IMR-90 (cell line): Measurements from ENCODE around the gene AADAC. TPM values are rescaled to one million over a fixed set of nuclear protein-coding genes. Genes with fewer than 3 reads are reported as not detected.

Experiments used
- ATAC-seq: fragments of 200-7000 bp; cut with Tn5 transposase; 2 replicates; pipeline ENCODE4 v1.9.1; 2020; ENCODE audit warnings: low read depth, mild to moderate bottlenecking, moderate library complexity
- BruUV-seq: library from RNA; stranded (reverse); fragments of 400-500 nt; replicated peaks from 2 replicates; lab custom pipeline; 2021; lab: Mats Ljungman, UMichigan
- CTCF ChIA-PET: fragments of 300-600 bp; formaldehyde crosslinking; extraction: SDS; loops from one replicate; lab custom pipeline; 2021; ENCODE audit warnings: antibody characterized with exemption; lab: Yijun Ruan, JAX
- POLR2A ChIA-PET: fragments of 300-600 bp; sonication (Branson Sonifier 250); formaldehyde crosslinking; loops from one replicate; lab custom pipeline; 2022; ENCODE audit warnings: antibody characterized with exemption; ENCODE audit not compliant: unreplicated experiment; lab: Charles Lee
- DNase-seq: peaks from one replicate; pipeline ENCODE4 v3.0.0; 2013
- H2AFZ ChIP-seq: replicated peaks from 2 replicates; pipeline ENCODE3; 2013; ENCODE audit warnings: low read length, mild to moderate bottlenecking; ENCODE audit not compliant: poor library complexity
- H2AK5ac ChIP-seq: 2 replicates; pipeline ENCODE4 v1.6.1; 2013; ENCODE audit warnings: low read depth, low read length, inconsistent platforms
- H2AK9ac ChIP-seq: replicated peaks from 2 replicates; pipeline ENCODE3; 2013; ENCODE audit warnings: mild to moderate bottlenecking, low read depth, low read length, moderate library complexity; ENCODE audit not compliant: poor library complexity
- H2BK120ac ChIP-seq: 2 replicates; pipeline ENCODE4 v1.6.1; 2013; ENCODE audit warnings: low read depth, low read length, inconsistent platforms
- H2BK15ac ChIP-seq: 3 replicates; pipeline ENCODE4 v1.6.1; 2013; ENCODE audit warnings: low read depth, low read length, inconsistent platforms
- H2BK20ac ChIP-seq: 2 replicates; pipeline ENCODE4 v1.6.1; 2013; ENCODE audit warnings: low read depth, mild to moderate bottlenecking, inconsistent platforms, low read length, moderate library complexity
- H2BK5ac ChIP-seq: 2 replicates; pipeline ENCODE4 v1.6.1; 2013; ENCODE audit warnings: mild to moderate bottlenecking, low read depth, low read length, inconsistent platforms; ENCODE audit not compliant: poor library complexity, severe bottlenecking
- H3K14ac ChIP-seq: replicated peaks from 2 replicates; pipeline ENCODE4 v1.6.1; 2013; ENCODE audit warnings: low read depth, low read length, inconsistent platforms
- H3K18ac ChIP-seq: 2 replicates; pipeline ENCODE4 v1.6.1; 2013; ENCODE audit warnings: low read depth, low read length, control low read depth
- H3K23ac ChIP-seq: 2 replicates; pipeline ENCODE4 v1.6.1; 2013; ENCODE audit warnings: low read depth, low read length, inconsistent platforms
- H3K27ac ChIP-seq: 2 replicates; pipeline ENCODE4 v1.5.1; 2013; ENCODE audit warnings: mild to moderate bottlenecking, control low read depth, low read length; ENCODE audit not compliant: insufficient read depth
- H3K27me3 ChIP-seq: 2 replicates; pipeline ENCODE4 v1.6.1; 2013; ENCODE audit warnings: low read length; ENCODE audit not compliant: control insufficient read depth, insufficient read depth
- H3K36me3 ChIP-seq: 2 replicates; pipeline ENCODE4 v1.6.1; 2013; ENCODE audit warnings: low read length, mixed read lengths; ENCODE audit not compliant: control insufficient read depth, insufficient read depth
- H3K4ac ChIP-seq: 2 replicates; pipeline ENCODE4 v1.6.1; 2013; ENCODE audit warnings: low read depth, low read length, inconsistent platforms
- H3K4me1 ChIP-seq: 2 replicates; pipeline ENCODE4 v1.6.1; 2013; ENCODE audit warnings: low read length, mixed read lengths; ENCODE audit not compliant: control insufficient read depth, insufficient read depth
- H3K4me2 ChIP-seq: 2 replicates; pipeline ENCODE4 v1.6.1; 2013; ENCODE audit warnings: low read depth, mild to moderate bottlenecking, control low read depth, low read length, moderate library complexity
- H3K4me3 ChIP-seq: 2 replicates; pipeline ENCODE4 v1.5.1; 2013; ENCODE audit warnings: low read depth, mild to moderate bottlenecking, control low read depth, low read length, moderate library complexity; ENCODE audit not compliant: insufficient read depth
- H3K56ac ChIP-seq: 2 replicates; pipeline ENCODE4 v1.6.1; 2013; ENCODE audit warnings: low read length, inconsistent platforms; ENCODE audit not compliant: insufficient read depth; ENCODE audit errors: extremely low read depth
- H3K79me1 ChIP-seq, 2 experiments: 2 replicates each; pipeline ENCODE4 v1.6.1; 2013; ENCODE audit warnings: low read length in 2 of 2, inconsistent platforms in 1 of 2, low read depth in 1 of 2
- H3K9ac ChIP-seq: 2 replicates; pipeline ENCODE4 v1.6.1; 2013; ENCODE audit warnings: low read depth, low read length, control low read depth
- H3K9me1 ChIP-seq: 2 replicates; pipeline ENCODE4 v1.6.1; 2013; ENCODE audit warnings: low read length, inconsistent platforms; ENCODE audit not compliant: insufficient read depth
- H3K9me3 ChIP-seq: 2 replicates; pipeline ENCODE4 v1.6.1; 2013; ENCODE audit warnings: low read length; ENCODE audit not compliant: control insufficient read depth, insufficient read depth
- H4K20me1 ChIP-seq: 2 replicates; pipeline ENCODE4 v1.6.1; 2013; ENCODE audit warnings: low read length, inconsistent platforms; ENCODE audit not compliant: insufficient read depth
- H4K5ac ChIP-seq: 2 replicates; pipeline ENCODE4 v1.6.1; 2013; ENCODE audit warnings: mild to moderate bottlenecking, low read depth, low read length, control low read depth
- H4K8ac ChIP-seq, 2 experiments: 2 replicates each; pipeline ENCODE4 v1.6.1; 2013; ENCODE audit warnings: low read depth in 2 of 2, low read length in 2 of 2, control low read depth in 1 of 2, inconsistent platforms in 1 of 2
- H4K91ac ChIP-seq: 2 replicates; pipeline ENCODE4 v1.6.1; 2013; ENCODE audit warnings: low read depth, low read length, inconsistent platforms; ENCODE audit not compliant: insufficient read depth
- BHLHE40 ChIP-seq: fragments of 150-350 bp; IDR thresholded peaks from 2 replicates; pipeline ENCODE4 v1.6.1; 2016; ENCODE audit warnings: mild to moderate bottlenecking, low read depth, low read length
- CEBPB ChIP-seq: IDR thresholded peaks from 2 replicates; pipeline ENCODE4 v1.6.1; 2012; ENCODE audit warnings: low read depth, low read length, improper control_type of control experiment
- CHD1 ChIP-seq: IDR thresholded peaks from 2 replicates; pipeline ENCODE4 v1.6.1; 2012; ENCODE audit warnings: low read depth, low read length, improper control_type of control experiment
- FOS ChIP-seq: fragments of 150-350 bp; IDR thresholded peaks from 2 replicates; pipeline ENCODE4 v1.6.1; 2016; ENCODE audit warnings: low read depth, low read length
- MAFK ChIP-seq: IDR thresholded peaks from 2 replicates; pipeline ENCODE4 v1.6.1; 2012; ENCODE audit warnings: low read depth, low read length, improper control_type of control experiment
- MXI1 ChIP-seq: IDR thresholded peaks from 2 replicates; pipeline ENCODE4 v1.6.1; 2012; ENCODE audit warnings: low read depth, mild to moderate bottlenecking, low read length, moderate library complexity, borderline replicate concordance
- NFE2L2 ChIP-seq: fragments of 150-350 bp; IDR thresholded peaks from 2 replicates; pipeline ENCODE4 v1.6.1; 2016; ENCODE audit warnings: low read depth, mild to moderate bottlenecking, low read length
- POLR2A ChIP-seq: IDR thresholded peaks from 2 replicates; pipeline ENCODE4 v1.6.1; 2012; ENCODE audit warnings: mild to moderate bottlenecking, low read depth, low read length
- RAD21 ChIP-seq: IDR thresholded peaks from 2 replicates; pipeline ENCODE4 v1.6.1; 2012; ENCODE audit warnings: low read length, improper control_type of control experiment
- RCOR1 ChIP-seq: IDR thresholded peaks from 2 replicates; pipeline ENCODE4 v1.6.1; 2012; ENCODE audit warnings: mild to moderate bottlenecking, low read length, improper control_type of control experiment; ENCODE audit not compliant: insufficient replicate concordance
- SMC3 ChIP-seq: fragments of 150-350 bp; IDR thresholded peaks from 2 replicates; pipeline ENCODE4 v1.6.1; 2016; ENCODE audit warnings: low read depth, mild to moderate bottlenecking, antibody characterized with exemption, low read length, moderate library complexity
- WGBS, 2 experiments: methylation state at CpG; one replicate each; pipeline versions ENCODE4 v1.1.5 to v1.1.7; 2013; ENCODE audit warnings: missing lambda C conversion rate in 2 of 2; ENCODE audit not compliant: insufficient read length in 1 of 2; ENCODE audit errors: extremely low coverage in 2 of 2; 5-methylcytosine and 5-hydroxymethylcytosine counted together
- dilution Hi-C: fragments of 300-500 bp; cut with HindIII; formaldehyde crosslinking; loops from one replicate; pipeline ENCODE4 v1.14.3; 2018; ENCODE audit warnings: low sequenced_read_pairs; ENCODE audit not compliant: unreplicated experiment
- in situ Hi-C: fragments of 300-500 bp; cut with MboI; formaldehyde crosslinking; loops from 3 replicates; pipeline ENCODE4 v1.14.3; 2019; ENCODE audit warnings: low sequenced_read_pairs, inconsistent platforms, mixed read lengths
- intact Hi-C: fragments of 100-400 bp; cut with micrococcal nuclease; formaldehyde crosslinking; loops from 2 replicates; pipeline ENCODE4 v1.10.0; 2022
- polyA plus RNA-seq, 3 experiments: library from polyadenylated mRNA; depleted of rRNA; stranded (reverse); fragments of >200 nt; gene quantifications; 2 replicates each; pipeline ENCODE4 v1.2.3, GENCODE V29; 2012; ENCODE audit warnings: low replicate concordance in 1 of 3
- total RNA-seq: library from RNA; depleted of rRNA; stranded (reverse); fragments of >200 nt; gene quantifications from 2 replicates; pipeline ENCODE4 v1.2.3, GENCODE V29; 2012
- TF ChIP-seq, protein P1 (sequence below): fragments of 150-350 bp; IDR thresholded peaks from 2 replicates; pipeline ENCODE4 v1.6.1; 2017; ENCODE audit warnings: mild to moderate bottlenecking, antibody characterized with exemption, low read length, low read depth
- TF ChIP-seq, protein P2 (sequence below): conservative IDR thresholded peaks from 2 replicates; pipeline ENCODE4 v1.5.1; 2012; ENCODE audit warnings: mild to moderate bottlenecking, low read depth, low read length, improper control_type of control experiment

The AADAC gene
- total and polyA plus RNA-seq, 2 of the 4 experiments (the other 2 are of a cell fraction), result not detected

GRCh38 chr3:151795276-151795675 lies 18.6 kb upstream of the AADAC start:
- H4K91ac ChIP-seq, result no peak overlapping the region
- H4K8ac ChIP-seq, result no peak overlapping the region
- POLR2A ChIA-PET, result no interaction called here
- no peak overlapping the region for H3K4ac ChIP-seq
- no peaks in the 10 kb centered on the region for H3K36me3 ChIP-seq
- H3K27ac ChIP-seq, result no peak overlapping the region
- no peak overlapping the region for H3K4me3 ChIP-seq
- BruUV-seq, result no TSS peak
- no peak overlapping the region for H4K5ac ChIP-seq
- no peak overlapping the region for H3K18ac ChIP-seq
- no peak overlapping the region for H2BK120ac ChIP-seq
- no peak overlapping the region for H2BK20ac ChIP-seq
- no peaks in the 10 kb centered on the region for H3K4me1 ChIP-seq
- TF ChIP-seq CEBPB (no peak), POLR2A (no peak), CHD1 (no peak), MXI1 (no peak), SMC3 (no peak), NFE2L2 (no peak), RAD21 (no peak), FOS (no peak), MAFK (no peak), BHLHE40 (no peak), RCOR1 (no peak)
- TF ChIP-seq, protein P1, sequence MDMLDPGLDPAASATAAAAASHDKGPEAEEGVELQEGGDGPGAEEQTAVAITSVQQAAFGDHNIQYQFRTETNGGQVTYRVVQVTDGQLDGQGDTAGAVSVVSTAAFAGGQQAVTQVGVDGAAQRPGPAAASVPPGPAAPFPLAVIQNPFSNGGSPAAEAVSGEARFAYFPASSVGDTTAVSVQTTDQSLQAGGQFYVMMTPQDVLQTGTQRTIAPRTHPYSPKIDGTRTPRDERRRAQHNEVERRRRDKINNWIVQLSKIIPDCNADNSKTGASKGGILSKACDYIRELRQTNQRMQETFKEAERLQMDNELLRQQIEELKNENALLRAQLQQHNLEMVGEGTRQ, result no peak
- TF ChIP-seq, protein P2, sequence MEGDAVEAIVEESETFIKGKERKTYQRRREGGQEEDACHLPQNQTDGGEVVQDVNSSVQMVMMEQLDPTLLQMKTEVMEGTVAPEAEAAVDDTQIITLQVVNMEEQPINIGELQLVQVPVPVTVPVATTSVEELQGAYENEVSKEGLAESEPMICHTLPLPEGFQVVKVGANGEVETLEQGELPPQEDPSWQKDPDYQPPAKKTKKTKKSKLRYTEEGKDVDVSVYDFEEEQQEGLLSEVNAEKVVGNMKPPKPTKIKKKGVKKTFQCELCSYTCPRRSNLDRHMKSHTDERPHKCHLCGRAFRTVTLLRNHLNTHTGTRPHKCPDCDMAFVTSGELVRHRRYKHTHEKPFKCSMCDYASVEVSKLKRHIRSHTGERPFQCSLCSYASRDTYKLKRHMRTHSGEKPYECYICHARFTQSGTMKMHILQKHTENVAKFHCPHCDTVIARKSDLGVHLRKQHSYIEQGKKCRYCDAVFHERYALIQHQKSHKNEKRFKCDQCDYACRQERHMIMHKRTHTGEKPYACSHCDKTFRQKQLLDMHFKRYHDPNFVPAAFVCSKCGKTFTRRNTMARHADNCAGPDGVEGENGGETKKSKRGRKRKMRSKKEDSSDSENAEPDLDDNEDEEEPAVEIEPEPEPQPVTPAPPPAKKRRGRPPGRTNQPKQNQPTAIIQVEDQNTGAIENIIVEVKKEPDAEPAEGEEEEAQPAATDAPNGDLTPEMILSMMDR, result no peak
- no peaks in the 10 kb centered on the region for H3K79me1 ChIP-seq
- no peak overlapping the region for H2BK5ac ChIP-seq
- H2BK15ac ChIP-seq, result no peak overlapping the region
- no peak overlapping the region for H2AK5ac ChIP-seq
- no peak overlapping the region for H2AK9ac ChIP-seq
- DNase-seq (peak; percentile 81), ATAC-seq (peak; percentile 78)
- CTCF ChIA-PET, result no interaction called here
- no peaks in the 10 kb centered on the region for H3K27me3 ChIP-seq
- dilution Hi-C loops, result no loop called here
- no CpG with 5 or more reads among the region's 4 CpGs for WGBS, 2 experiments
- H3K9ac ChIP-seq, result no peak overlapping the region
- no peak overlapping the region for H3K4me2 ChIP-seq
- no peak overlapping the region for H3K23ac ChIP-seq
- H3K56ac ChIP-seq, result no peak overlapping the region
- in situ Hi-C loops, result no loop called here
- no peaks in the 10 kb centered on the region for H4K20me1 ChIP-seq
- no peaks in the 10 kb centered on the region for H3K9me1 ChIP-seq
- H2AFZ ChIP-seq, result no peak overlapping the region
- intact Hi-C loops, result no loop called here
- no peak overlapping the region for H3K14ac ChIP-seq
- no peaks in the 10 kb centered on the region for H3K9me3 ChIP-seq
